Panc1 (cell line): ENCODE data around the gene UBE2U.

Experiments used
- POLR2AphosphoS5 ChIP-seq: IDR thresholded peaks from 2 replicates; pipeline ENCODE4 v1.6.1; 2012; ENCODE audit warnings: mild to moderate bottlenecking, low read depth, low read length, moderate library complexity
- TF ChIP-seq, protein P1 (sequence below): fragments of 450-650 bp; IDR thresholded peaks from 2 replicates; pipeline ENCODE4 v1.5.1; 2017; ENCODE audit warnings: mild to moderate bottlenecking

DNA sequence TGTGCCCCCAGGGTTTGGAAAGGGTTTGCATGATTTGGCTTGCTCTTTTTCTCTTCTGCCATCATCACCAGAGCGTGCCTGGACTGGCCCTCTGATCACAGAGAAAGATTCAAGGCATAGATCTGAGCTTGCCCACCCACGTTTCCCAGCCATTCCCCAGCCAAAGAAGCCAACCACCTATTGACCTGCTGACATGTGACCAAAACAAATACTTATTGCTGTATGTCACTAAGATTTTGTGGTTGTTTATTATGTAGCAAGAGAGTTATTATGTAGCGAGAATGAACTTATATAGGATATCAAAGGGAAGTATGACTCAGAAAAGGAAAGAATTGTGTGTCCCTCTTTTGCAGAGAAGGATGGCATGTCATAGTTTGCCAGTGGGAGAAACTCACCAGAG lies 59.9 kb downstream of the UBE2U start:
- TF ChIP-seq, protein P1, sequence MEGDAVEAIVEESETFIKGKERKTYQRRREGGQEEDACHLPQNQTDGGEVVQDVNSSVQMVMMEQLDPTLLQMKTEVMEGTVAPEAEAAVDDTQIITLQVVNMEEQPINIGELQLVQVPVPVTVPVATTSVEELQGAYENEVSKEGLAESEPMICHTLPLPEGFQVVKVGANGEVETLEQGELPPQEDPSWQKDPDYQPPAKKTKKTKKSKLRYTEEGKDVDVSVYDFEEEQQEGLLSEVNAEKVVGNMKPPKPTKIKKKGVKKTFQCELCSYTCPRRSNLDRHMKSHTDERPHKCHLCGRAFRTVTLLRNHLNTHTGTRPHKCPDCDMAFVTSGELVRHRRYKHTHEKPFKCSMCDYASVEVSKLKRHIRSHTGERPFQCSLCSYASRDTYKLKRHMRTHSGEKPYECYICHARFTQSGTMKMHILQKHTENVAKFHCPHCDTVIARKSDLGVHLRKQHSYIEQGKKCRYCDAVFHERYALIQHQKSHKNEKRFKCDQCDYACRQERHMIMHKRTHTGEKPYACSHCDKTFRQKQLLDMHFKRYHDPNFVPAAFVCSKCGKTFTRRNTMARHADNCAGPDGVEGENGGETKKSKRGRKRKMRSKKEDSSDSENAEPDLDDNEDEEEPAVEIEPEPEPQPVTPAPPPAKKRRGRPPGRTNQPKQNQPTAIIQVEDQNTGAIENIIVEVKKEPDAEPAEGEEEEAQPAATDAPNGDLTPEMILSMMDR, result no peak
- no peak for TF ChIP-seq POLR2AphosphoS5
